B cell (primary cell): Measurements from ENCODE around the gene GNB3.

Experiments used
- EZH2 ChIP-seq: IDR thresholded peaks from 2 replicates; pipeline ENCODE4 v1.6.1; 2012; ENCODE audit warnings: borderline replicate concordance, low read depth, mild to moderate bottlenecking, moderate library complexity, low read length; ENCODE audit not compliant: insufficient read depth, poor library complexity, severe bottlenecking
- TF ChIP-seq, protein P1 (sequence below): fragments of 200-600 bp; IDR thresholded peaks from one replicate; pipeline ENCODE4 v1.8.0; 2022; ENCODE audit warnings: antibody characterized with exemption, mild to moderate bottlenecking

DNA sequence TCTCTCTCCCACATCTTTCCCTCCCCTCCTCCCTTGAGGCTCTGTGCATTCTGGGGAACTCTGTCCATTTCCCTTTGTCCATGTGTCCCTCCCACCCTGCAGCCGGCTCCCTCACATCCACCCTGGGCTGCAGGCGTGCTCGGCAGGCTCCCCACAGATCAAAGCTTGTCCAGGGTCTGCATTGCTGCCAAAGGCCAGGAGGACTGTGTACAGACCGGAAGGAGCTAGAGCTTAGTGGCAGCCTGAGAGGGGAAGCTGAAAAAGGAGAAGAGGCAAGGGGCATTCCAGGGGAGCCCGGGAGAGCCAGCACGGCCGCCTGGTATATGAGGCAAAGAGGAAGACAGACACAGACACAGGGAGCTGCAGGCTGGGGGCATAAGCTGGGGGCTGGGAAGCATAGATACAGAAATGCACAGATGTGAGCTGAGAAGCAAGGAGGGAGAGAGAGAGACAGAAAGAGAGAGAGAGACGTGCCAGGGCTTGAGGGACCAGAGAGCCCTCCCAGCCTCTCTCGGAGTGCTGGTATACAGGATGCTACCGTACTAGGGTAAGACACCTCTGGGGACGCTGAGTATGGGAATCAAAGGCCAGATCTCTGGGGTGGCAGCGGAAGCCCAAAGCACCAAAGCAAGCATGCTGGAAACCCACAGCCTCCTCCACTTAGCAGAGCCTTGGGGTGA is 48.1 kb upstream of the GNB3 start:
- TF ChIP-seq, protein P1, sequence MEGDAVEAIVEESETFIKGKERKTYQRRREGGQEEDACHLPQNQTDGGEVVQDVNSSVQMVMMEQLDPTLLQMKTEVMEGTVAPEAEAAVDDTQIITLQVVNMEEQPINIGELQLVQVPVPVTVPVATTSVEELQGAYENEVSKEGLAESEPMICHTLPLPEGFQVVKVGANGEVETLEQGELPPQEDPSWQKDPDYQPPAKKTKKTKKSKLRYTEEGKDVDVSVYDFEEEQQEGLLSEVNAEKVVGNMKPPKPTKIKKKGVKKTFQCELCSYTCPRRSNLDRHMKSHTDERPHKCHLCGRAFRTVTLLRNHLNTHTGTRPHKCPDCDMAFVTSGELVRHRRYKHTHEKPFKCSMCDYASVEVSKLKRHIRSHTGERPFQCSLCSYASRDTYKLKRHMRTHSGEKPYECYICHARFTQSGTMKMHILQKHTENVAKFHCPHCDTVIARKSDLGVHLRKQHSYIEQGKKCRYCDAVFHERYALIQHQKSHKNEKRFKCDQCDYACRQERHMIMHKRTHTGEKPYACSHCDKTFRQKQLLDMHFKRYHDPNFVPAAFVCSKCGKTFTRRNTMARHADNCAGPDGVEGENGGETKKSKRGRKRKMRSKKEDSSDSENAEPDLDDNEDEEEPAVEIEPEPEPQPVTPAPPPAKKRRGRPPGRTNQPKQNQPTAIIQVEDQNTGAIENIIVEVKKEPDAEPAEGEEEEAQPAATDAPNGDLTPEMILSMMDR = no peak
- TF ChIP-seq EZH2 = no peak
